NCI-H128 (cell line): ENCODE results near the gene CNST.

Experiments used
- DNase-seq: peaks from one replicate; lab custom pipeline; 2025; ENCODE audit not compliant: unreplicated experiment; lab: John Stamatoyannopoulos, UW

Gene CNST, protein sequence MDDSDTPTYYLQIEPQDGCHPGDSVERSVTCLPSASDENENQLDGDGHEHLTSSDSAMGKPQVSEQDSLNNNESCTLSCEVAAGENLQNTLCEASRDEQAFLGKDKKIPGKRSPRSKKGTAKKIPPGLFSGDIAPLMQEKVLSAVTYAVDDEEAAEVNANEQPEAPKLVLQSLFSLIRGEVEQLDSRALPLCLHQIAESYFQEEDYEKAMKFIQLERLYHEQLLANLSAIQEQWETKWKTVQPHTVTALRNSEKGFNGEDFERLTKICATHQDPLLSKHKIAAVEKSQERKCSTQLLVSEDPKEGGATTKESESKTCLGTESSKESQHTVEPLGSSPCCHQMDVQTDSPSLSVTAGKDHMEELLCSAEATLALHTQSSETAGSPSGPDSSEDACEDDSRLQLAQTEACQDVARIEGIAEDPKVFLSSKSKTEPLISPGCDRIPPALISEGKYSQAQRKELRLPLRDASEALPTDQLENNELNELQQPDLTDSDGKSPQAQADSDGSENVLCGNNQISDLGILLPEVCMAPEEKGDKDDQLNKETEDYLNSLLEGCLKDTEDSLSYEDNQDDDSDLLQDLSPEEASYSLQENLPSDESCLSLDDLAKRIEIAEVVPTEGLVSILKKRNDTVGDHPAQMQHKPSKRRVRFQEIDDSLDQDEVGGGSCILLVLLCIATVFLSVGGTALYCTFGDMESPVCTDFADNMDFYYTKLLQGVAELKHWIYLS

DNA sequence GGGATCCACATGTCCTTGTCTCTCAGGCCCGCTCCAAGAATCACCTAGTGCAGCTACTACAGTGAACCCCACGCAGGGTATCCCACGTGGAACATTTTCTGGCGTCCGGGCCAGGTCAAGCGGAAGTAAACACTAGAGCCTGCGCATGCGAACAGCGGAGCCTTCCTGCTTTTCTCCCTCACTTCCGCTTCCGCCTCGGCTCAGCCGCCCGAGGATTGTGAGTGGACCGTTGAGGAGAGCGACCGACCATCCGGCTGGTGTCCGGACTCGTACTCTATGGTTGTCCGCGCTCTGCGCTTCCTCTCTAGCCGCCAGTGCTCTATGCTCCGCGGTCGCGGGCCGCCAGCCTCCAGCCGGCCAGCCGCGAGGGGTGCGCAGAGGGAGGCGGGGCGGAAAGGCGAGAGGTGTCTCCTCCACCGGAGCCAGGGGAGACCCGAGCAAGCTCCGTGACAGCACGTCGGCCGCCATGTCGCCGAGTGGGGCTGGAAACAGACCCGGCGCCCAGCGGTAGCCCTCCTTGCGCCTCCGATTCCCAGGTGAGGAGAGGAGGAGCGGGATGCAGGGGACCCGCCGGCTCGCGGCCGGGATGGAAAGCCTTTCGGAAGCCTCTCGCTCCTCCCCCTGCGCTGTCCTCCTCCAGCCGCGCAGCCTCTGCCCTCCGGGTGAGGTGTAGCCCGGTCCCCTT, at the start of gene CNST, which contains the start of gene TFB2M:
CNST (plus strand) TSS at position 329 of the 685 bp plus-strand sequence. CDS start 25,107 bp downstream, outside the sequence.
TFB2M (minus strand) TSS at position 134 of the 685 bp plus-strand sequence; CDS start at position 11, 123 bp downstream.
- peak; percentile 99 for DNase-seq

DNA sequence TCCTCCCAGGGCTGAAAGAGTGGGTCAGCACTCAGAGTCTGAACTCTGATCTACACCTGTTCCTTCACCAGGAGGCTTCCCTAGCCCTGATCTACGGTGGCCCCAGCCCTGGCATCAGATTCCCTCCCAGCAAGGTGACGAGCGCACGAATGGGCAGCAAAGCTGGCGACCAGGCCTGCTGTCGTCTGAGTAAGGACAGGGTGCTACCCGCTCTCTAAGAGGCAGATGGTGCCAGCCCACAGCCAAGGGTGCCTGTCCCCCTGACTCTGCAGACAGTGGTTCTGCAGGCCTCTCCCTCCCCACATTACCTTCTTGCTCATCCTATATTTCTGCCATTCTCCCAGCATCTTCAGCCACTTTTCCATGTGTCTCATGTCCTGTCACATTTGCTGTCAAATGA, 48.9 kb upstream of the CNST start:
- DNase-seq: no peak

DNA sequence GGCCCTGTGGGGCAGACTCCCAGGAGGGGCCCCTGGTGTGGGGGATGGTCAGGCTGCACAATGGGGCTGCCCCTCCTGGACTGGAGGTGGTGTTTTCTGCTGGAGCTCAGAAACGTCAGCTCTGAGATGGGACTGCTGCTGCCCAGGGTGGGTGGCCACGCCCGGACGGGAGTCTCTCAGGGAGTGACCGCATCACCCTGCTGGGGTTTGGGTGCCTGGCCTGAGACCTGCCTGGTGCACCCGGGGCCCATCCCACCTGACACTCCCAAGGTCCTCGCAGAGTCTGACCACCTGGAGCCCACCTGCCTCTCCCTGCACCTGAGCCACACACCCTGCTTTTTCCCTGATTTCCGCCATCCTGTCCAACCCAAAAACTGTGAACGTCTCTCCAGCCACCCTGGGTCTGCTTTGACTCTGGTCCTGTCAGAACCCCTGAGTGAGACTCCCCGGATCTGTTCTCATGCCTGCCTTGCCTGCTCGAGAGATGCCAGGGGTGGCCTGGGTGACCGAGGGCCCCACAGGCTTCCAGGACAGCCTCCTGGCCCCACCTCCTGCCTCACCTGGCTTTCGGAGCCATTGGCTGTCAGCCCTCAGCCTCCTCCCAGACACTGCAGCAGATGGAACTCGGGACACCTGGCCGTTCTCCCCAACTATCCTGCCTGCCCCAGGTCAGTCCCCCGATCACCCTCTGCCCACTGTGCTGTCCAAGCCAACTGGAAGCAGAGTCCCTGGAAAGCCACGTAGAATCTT, 47.6 kb upstream of the CNST start:
- no peak for DNase-seq

DNA sequence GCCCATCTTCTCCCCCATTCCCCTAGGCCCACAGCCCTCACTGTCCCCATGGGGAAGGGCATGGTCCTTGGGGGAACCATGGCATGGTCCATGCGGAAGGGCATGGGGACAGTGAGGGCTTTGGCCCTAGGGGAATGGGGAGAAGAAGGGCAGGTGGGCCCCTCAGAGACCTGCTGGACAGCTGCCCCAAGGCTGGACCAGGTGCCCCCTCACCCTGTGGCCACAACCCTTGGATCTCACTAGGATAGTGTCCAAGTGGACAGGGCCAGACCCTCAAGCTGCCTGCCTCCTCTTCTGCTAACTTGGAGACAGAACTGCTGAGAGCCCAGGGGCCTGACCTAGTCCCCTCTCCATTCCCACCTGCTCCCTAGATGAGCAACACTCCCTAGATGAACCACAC, 46.7 kb upstream of the CNST start:
- no peak for DNase-seq

DNA sequence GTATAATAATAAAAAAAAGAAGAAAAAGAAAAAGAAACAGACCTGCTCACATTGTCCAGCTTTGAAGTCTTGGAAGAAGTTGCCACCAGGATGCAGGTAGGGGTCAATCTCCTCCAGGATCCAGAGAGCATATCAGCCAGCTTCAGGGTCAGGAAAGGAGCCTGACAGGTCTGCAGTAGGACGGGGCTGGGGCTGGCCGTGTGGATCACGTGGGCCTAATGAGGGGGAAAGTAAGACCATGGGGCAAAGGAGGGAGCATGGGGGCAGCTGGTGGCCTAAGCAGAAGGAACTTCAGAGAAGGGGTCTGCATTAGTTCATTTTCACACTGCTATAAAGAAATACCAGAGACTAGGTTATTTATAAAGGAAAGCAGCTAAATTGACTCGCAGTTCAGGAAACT, 39.9 kb upstream of the CNST start:
- no peak for DNase-seq

DNA sequence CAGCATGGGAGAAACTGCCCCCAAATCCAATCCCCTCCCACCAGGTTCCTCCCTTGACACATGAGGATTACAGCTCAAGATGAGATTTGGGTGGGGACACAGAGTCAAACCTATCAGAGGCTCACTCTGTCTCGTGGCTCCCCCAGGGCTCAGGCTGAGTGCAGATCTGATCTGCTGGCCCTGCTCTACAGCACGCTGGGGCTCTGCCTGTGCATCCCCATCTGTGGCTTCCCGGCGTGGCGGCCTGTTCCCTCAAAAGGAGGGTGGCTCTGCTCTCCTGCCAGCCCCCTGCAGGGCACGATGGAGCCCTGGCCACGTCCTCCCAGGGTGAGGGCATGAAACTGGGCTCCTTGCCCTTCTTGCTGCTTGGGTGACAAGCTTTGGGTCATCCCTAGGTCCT, 39.3 kb upstream of the CNST start:
- DNase-seq: no peak

DNA sequence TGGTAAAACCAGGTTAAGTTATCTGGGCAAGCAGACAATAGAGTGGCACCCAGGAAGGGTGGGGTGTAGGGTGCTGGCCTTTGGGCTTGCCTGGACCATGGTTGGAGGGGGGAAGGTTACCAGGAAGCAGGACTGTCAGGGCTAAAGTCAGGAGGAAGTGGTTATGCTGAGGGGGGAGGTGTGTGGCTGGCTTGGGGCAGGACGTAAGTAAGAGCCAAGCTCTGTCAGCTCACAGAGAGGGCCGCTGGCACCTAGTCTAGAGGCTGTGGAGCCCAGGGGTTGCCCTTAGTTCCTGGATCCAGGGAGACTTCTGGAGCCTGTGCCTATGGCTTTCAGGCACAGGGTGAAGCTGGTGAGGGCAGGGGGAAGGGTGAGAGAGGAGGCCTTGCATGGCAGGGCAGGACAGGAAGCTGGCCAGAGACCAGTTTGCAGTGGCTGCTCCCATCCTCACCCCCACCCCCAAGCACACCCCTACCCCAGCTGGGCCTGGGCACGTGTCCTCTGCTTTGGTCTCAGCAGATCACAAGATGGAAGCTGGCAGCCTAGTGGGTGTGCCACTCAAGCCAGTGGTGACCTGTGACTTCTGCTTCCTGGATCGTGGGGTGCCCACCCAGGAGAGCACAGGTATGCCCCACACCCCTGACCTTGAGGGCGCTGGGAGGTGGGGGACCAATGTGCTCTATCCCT, 38.7 kb upstream of the CNST start:
- no peak for DNase-seq

DNA sequence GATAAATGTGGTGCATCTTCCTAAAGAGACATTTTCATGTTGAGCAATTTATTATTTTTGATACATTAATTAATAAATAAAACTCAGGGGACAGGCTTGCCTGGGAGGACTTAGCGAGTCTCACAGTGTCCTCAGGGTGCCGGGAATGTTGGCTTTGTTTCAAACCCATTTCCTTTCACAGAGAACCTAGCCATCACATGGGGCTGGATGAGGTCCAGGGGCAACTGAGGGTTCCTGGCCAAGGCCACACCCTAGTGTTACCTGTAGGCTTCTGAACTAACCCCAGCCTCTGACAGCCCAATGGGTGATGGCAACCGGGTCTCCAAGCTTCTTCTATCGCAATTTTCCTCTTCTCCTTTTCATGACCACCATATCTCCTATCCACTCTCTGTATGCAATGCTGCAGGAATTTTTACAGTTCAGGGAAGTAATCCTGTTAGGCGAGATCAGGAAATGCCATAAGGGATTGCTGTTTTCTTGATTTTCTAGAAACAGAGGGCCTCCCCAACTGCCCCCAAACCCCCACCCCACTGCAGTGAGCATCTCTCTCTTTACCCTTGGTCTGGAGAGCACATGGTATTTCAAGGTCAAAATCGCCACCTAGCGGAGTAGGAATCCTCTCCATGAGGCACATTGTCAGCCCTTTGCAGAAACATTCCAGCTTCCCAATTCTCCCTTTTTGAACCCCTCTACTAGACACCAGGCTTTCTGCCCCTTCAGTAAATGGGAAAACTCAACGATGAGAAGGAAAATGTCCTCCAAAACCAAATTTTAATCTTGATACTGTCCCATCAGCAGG, 37.1 kb upstream of the CNST start:
- no peak for DNase-seq

DNA sequence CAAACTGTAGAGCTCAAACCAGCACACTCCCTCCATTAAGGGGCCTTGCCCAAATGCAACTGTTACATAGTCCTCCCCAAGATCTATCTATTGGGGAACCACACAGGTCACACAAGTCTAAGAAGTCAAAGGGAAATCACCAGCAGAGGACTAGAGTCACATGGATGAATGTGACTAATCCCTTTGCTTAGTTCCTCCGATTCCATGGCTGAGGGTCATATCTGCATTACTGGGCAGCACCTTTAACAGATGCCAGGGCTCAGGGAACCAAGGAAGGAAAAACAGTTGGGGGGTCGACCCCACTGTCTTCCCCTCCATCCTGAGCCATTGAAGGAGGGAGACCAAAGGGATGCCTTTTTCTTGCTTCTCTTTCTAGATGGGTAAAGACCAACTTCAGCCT, 35.8 kb upstream of the CNST start:
- no peak for DNase-seq

DNA sequence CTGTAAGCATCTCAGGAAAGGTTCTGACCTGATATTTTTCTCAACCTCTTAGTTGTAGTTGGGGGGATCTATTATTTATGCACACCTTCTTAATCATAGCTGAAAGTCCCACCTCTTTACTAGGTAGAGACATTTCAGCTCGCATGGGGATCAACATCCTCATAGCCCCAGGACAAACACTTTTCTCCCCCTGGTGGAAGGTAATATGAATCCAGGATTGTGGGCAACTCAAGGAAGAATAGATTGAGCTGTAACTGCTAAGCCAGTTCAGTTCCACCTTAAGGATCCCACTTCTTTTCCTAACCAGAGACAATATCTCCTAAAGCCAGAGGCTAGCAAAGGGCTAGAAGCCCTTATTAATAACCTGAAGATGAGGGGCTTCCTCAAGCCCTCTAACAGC, 33.7 kb upstream of the CNST start:
- no peak for DNase-seq

DNA sequence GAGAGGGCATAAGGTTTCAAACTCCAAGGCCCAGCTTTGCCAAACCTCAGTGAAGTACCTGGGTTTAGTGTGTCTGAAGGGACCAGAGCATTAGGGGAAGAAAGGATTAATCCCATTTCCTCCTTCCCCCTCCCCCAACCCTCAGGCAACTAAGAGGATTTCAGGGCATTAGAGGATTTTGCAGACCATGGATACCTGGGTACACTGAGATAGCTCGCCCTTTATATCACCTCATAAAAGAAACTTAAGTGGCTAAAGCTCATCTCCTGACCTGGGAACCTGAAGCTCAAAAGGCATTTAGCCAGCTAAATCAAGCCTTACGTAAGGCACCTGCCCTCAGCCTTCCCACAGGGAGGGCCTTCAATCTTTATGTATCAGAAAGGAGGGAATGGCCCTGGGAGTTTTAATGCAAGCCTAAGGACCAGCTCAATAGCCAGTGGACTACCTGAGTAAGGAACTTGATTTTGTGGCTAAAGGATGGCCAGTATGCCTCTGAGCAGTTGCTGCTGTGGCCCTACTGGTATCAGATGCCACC, 32.8 kb upstream of the CNST start:
- DNase-seq: no peak

DNA sequence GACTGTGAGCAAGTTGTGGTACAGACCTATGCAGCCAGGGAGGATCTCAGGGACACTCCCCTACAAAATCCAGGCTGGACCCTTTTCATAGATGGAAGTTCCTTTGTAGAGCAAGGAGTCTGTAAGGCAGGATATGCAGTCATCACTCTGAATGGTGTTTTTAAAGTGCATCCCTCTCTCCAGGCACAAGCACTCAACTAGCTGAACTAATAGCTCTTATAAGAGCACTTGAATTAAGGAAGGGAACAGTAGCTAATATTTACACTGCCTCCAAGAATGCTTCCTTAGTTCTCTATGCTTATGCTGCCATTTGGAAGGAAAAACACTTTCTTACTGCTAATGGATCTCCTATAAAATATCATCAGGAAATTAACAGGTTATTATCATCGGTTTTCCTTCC, 32.1 kb upstream of the CNST start:
- DNase-seq: peak; percentile 48

DNA sequence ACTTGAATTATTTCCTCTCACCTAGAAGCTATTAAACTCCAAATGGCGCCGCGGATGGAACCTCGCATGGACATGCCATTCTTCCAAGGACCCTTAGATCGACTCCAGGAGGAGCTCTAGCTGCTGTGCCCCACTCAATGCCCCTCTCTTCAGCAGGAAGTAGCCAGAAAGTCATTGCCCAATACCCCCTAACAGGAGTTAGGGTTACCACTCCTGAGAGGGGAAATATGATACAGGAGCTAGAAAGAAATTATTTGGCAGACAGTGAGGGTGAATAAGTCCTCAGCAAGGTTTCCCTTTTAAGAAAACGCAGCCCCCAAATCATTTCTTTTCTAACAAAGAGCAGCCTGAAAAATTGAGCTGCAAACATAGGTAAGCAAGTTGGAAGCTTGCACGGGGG, 28.8 kb upstream of the CNST start:
- DNase-seq: no peak

DNA sequence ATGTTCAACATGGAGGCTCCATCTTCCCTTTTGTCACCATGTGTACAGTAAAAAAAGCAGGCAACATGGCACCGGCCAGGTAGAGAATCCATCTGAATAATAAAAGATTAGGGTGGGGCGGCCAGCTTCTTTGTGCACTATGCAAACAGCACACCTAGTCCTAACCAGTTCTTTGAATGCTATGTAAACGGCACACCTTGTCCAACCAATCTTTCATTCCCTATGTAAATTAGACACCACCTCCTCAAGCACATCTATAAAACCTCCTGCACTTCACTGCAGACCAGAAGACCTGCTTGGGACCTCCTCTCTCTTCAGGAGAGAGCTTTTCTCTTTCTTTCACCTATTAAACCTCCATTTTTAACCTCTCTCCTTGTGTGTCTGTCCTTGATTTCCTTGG, 28.4 kb upstream of the CNST start:
- no peak for DNase-seq

DNA sequence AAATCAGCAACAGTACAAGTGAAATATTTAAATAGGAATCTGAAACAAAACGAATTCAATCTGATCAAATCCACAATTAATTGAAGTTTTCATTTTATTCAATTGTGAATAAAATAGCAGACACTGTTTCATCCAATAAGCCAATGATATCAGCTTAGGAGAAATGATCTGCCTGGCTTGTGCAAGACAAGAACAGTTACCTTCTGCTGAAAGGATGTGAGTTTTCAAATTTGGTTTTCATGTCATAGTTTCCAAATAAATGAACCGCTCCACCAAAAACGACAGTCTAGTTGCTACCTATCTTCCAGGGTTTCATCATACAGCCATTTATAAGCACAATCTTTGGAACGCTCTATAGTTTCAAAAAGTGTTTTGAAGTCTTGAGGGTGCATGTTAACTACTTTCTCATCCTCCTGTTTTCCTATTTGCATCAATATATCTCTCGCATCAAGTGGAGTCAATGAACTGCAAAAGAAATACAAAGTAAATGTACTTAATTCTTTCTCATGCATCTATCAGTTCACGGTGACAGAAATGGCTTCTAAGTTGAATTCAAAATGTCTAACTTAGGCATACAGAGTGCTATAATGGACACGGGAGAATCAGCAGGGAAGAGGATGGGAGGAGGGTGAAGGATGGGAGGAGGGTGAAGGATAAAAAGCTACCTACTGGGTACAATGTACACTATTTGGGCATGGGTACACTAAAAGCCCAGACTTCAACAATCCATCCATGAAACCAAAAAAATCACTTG, 25.3 kb upstream of the CNST start:
- no peak for DNase-seq

DNA sequence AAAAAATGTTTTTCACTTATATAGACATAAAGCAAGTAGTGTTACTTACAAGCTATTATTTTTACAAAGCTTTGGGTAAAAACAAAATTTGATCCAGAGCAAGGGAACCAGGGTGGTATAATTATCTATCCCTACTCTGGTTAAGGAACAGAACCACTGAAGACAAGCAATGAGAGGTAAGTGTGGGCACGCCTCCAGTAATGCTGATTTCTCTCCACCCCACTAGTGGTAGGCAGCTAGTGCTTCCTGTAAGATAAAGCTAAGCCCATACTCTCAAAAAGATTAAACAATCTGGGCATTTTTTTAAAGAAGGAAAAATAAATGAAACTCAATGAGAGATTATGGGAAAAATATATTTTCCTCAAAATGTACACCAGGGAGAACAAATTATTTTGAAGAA, 22.3 kb upstream of the CNST start:
- DNase-seq: no peak

DNA sequence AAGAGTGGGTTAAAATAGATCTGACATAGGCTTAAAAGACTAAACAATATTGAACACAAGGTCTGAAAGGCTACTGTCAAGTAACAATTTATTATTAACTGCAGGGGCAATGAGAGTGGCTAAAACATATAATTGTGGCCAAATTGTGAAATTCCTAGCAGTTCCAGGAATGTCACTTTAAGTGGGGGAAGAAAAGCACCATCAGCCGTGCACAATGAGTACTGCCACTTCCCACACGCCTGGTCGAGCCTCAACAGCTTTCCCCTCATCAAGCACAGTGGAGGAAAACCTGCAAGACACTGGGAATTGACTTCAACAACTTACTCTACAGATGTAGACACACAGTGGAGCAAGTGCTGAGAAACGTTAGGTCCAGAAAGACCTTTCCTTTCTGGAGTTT, 16.6 kb upstream of the CNST start:
- DNase-seq: no peak

DNA sequence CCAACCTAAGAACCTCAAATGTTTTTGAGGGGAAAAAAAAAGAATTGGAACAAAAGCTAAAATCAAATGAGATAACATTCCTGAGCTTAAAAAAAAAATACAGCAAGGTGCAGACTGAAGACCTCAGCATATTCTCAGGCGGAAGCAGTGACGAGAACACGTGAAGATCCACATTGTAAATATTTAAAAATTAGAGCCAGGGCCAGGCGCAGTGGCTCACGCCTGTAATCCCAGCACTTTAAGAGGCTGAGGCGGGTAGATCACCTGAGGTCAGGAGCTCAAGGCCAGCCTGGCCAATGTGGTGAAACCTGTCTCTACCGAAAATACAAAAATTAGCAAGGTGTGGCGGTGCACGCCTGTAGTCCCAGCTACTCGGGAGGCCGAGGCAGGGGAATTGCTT, 15.9 kb upstream of the CNST start:
- no peak for DNase-seq

DNA sequence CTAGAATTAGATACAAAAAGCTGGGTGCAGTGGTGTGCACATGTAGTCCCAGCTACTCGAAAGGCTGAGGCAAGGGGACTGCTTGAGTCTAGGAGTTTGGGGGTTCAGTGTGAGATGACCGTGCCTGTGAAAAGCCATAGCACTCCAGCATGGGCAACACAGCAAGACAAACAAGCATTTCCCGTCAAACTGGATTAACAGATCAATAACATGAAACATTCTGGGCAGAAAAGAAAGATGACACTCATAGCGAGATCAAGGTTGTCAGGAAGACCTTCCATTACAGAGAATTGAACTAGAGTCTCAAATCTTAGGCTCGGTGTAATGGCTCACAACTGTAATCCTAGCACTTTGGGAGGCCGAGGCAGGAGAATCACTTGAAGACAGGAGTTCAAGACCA, 14.1 kb upstream of the CNST start:
- no peak for DNase-seq
